Caki2 (cell line): ENCODE data around the gene RAD51B. TPM values are rescaled to one million over a fixed set of nuclear protein-coding genes. Genes with fewer than 3 reads are reported as not detected.
"Not testable (repeated sequence)": the region's sequence is repeated elsewhere in the genome, so short reads cannot be mapped to it uniquely, and the experiment has no call there.

ENCODE experiments used
- DNase-seq: peaks from one replicate; pipeline ENCODE4 v3.0.0-alpha.2; 2015; ENCODE audit warnings: low read depth
- in situ Hi-C: cut with HindIII; loops from 2 replicates; pipeline ENCODE4 v1.10.0; 2016; ENCODE audit warnings: low sequenced_read_pairs, low pct_unique_long_range_greater_than_20kb, mixed read lengths
- total RNA-seq: library from RNA; depleted of rRNA; stranded (reverse); fragments of >200 nt; shearing (Covaris generic); gene quantifications from 2 replicates; pipeline ENCODE4 v1.2.3, GENCODE V29; 2014; ENCODE audit warnings: low replicate concordance

Gene RAD51B
- total RNA-seq, 1 experiment from 2014 or later = 20.8 TPM

- DNase-seq = no peak
Observed at GRCh38 chr14:68661226-68662225, 841.9 kb downstream of the RAD51B start.

DNA sequence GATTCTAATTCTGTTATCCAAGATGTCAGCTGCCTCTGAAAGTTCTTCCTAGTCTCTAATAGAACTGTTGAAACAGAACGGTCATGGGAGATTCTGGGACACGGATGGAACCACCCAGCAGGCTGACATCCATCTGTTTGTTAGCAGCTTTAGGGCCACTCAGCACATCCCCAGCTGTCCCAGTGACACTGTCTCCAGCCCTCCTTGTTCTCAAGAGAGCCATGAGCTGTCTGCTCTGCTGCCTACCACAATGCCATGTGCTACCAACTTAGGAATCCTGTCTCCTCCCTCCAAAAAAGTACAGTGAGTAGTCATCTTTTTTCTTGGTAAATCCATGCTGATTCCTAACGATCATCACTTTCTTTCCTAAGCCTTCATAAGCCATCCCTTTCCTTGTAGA lies 842.8 kb downstream of the RAD51B start:
- in situ Hi-C loops = no loop called here
- DNase-seq = no peak

More at GRCh38 chr14:68661226-68662225, 841.9 kb downstream of the RAD51B start:
- in situ Hi-C loops = no loop called here

DNA sequence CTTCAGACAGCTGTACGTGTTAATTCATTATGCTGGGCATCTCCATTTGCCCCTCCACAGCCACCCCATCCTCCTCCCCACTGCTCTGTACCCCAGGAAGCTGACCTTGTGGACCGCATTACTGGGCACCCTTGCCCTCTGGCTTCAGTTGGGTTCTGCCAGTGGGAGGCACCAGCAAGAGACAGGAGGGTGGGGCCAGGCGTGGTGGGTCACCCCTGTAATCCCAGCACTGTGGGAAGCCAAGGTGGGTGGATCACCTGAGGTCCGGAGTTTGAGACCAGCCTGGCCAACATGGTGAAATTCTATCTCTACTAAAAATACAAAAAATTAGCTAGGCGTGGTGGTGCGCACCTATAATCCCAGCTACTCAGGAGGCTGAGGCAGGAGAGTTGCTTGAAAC lies 843.2 kb downstream of the RAD51B start:
- DNase-seq, in situ Hi-C loops: not testable (repeated sequence)

DNA sequence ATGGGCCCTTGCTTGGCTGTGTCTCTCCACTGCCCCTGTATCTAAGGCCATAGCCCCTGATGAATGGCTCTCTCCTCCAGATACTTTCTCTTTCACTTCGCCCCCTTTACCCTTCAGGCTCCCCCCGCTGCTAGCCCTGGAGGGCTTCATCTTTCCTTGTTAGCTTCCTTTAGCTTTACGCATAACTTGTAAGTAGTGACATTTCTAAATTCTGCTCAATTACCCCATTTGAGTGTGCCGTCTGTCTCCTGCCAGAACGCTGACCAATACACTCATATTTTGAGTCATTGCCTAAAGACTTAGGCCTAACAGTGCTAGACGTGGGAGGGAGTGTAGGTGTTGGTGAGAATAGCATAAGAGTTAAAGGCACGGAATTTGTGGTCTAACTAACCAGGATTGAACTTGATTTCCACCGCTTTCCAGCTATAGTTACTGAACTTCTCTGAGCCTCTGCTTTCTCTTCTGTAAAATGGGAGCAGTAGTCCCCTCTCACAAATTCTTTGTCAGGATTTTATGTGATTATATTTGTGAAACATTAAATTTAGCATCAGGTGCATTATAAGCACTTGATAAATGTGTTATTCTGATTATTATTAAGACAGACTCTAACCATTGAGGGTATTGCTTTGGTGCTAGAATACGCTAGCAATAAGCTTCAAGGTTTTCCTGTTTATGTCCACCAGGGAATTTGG lies 844.0 kb downstream of the RAD51B start:
- DNase-seq = no peak
- in situ Hi-C loops = no loop called here

DNA sequence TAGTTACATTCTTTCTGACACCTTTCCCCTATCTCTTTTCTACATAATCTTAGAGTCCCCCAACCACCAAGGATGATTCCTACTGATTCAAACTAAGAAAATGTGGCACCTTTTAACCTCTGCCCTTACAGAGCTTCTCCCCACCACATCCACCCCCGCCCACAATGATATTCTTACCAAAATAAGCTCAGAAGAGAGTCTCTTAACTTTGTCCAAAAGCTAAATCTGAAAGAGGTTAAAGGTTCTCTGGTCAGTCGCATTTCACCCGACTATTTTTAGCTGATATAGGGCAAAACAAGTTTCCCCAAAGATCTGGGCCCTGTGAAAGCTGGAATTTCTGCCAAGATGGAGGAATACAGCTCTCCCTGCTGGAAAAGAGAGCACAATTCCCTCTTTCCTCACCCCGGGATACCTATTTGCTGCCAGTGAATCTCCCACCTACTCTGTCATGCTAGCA lies 844.7 kb downstream of the RAD51B start:
- DNase-seq = no peak
- in situ Hi-C loops = no loop called here

- no peak for DNase-seq
- in situ Hi-C loops = no loop called here
Observed at GRCh38 chr14:68665131-68665530, 845.6 kb downstream of the RAD51B start.

DNA sequence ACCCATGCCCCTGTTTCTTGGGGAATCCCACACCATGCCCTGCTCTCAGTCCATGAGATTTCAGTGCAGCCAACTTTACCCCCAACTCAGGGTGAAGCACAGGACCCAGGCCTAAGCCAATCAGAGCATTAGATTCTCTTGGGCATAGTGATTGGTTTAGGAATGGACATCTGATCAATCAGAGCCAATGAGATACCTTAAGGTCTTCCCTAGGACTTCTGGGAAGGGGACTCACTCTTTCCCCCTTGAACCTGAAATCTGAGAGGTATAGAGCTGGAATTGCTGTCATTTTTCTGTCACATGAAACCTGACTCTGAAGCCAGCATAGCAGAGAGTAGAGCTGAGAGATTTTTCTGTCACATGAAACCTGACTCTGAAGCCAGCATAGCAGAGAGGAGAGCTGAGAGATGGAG lies 846.2 kb downstream of the RAD51B start:
- in situ Hi-C loops = no loop called here

DNA sequence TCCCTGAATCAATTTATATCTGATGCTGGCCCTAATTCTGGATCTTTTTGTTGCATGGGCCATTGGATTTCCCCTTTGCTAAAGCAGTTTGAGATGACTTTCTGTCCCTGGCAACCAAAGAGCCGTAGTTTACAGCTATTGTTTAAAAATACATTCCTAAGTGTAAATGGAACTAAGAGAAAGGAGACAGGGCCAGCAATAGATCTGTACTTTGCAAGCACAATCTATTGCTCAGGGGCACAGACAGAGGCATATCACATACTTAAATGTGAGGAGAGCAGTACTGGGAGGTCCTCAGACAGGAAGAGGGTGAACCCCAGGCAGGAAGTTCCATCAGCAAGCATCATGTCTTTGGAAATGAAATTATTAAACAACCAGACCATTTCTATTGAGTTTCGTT lies 846.7 kb downstream of the RAD51B start:
- in situ Hi-C loops = no loop called here
- no peak for DNase-seq

More for the DNA sequence above, 846.2 kb downstream of the RAD51B start:
- no peak for DNase-seq

- in situ Hi-C loops = no loop called here
Observed at GRCh38 chr14:68666899-68667298, 847.3 kb downstream of the RAD51B start.

GRCh38 chr14:68667313-68667791 lies 847.8 kb downstream of the RAD51B start:
- in situ Hi-C loops = no loop called here
- DNase-seq = no peak

More at GRCh38 chr14:68666899-68667298, 847.3 kb downstream of the RAD51B start:
- DNase-seq = no peak

- in situ Hi-C loops = no loop called here
- no peak for DNase-seq
Observed at GRCh38 chr14:68668028-68668427, 848.4 kb downstream of the RAD51B start.

DNA sequence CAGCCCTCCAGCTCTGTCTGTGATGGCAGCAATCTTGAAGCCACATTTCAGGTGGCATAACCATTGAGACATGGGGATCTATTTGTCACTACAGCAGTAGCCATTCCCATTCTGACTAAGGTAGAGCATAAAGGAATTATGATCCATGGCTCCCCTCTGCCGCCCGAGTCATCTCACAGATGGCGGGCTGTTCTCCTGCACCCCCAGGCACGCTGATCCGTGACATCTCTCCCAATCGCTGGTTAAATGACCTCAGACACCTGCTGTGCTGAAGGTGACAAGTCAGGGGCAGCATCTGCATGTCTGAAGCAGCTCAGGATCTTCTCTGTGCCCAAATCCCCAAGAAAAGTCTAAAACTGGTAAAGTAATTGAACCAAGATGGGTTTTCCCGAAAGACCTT lies 849.0 kb downstream of the RAD51B start:
- DNase-seq = no peak
- in situ Hi-C loops = no loop called here

DNA sequence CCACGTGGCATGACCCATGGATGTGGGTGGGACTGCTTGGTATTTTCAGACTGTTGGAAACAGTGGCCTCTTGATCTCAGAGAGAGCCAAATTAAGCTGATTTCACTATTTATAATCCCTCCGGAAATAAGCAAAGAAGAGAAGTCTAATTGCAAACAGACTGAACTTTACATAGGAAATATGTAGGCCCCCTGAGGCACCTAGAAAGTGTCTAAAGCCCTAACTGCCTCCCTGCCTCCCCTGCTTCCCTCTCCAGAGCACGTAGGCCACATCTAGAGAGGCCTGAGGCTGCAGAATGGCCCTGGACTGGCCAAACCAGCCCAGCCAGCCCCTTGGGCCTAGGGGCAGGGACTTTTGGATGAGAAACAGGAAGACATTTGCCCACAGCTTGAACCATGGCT lies 849.5 kb downstream of the RAD51B start:
- in situ Hi-C loops = no loop called here
- DNase-seq = no peak

DNA sequence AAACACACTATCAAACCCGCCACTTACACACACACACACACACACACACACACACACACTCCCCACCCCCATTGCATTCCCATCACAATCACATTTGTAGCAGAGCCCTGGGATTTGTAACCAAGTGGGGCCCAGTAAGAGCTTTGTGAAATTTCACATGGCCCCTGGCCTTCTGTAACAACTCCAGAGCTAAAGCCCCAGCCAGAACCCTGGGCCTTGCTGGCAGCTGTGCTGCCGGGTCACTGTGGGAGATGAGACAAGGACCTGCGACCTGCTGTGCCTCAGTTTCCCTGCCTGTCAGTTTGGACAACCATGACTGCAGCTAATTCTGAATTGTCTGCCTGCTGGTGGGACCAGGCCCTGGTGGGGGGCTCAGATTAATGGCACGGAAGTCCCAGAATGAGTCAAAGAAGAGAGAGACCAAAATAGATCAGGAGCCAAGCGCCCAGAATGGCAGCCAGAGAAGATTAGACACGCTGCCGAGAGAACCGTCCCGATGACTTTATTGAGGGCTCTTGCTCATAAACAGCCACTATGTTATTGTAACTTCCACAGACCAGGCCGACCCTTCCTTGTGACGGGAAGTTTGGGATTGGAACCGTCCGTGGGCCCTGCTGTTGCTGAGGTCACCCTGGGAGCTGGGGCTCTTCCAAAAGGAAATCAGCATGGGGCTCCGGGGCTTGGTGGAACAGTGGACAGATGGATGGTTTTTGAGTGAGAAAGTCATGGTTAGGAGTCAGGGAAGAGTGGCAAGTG lies 850.2 kb downstream of the RAD51B start:
- in situ Hi-C loops = no loop called here
- DNase-seq = no peak

GRCh38 chr14:68670359-68670715 lies 850.8 kb downstream of the RAD51B start:
- DNase-seq = no peak
- in situ Hi-C loops = no loop called here

- no peak for DNase-seq
- in situ Hi-C loops = no loop called here
Observed at GRCh38 chr14:68671909-68672308, 852.3 kb downstream of the RAD51B start.

- DNase-seq = no peak
- in situ Hi-C loops = no loop called here
Observed at GRCh38 chr14:68672609-68673285, 853.2 kb downstream of the RAD51B start.

GRCh38 chr14:68673464-68673863 lies 853.9 kb downstream of the RAD51B start:
- no peak for DNase-seq
- in situ Hi-C loops = no loop called here
